ENCODE results near the gene NEXN.

The NEXN gene

DNA sequence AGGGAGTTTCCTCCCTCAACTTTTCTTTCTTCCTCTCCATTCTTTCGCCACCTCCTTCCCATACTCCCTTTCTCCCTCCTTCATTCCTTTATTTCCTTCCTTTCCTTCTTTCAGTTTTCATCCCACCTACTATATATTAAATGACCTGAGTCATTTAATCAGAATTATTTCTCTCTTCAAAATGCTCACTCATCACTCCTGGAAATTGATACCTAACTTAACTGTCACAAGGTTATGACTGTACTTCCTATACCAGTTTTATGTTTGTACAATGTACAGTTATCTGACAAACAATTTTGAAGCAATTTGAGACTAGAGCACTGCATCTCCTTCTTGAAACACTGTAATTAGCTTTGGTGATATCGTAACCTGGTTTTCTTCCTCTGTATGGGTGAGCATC, 41.4 kb downstream of the NEXN start:
- H3K27ac ChIP-seq (replicated peaks), result no peak overlapping the region
- H3K27me3 ChIP-seq (ENCODE audit: insufficient read depth, poor library complexity, severe bottlenecking), result no peaks in the 10 kb centered on the region
- H3K4me3 ChIP-seq (replicated peaks; ENCODE audit: insufficient read depth, low read length), result no peak overlapping the region
- TF ChIP-seq, protein P1, sequence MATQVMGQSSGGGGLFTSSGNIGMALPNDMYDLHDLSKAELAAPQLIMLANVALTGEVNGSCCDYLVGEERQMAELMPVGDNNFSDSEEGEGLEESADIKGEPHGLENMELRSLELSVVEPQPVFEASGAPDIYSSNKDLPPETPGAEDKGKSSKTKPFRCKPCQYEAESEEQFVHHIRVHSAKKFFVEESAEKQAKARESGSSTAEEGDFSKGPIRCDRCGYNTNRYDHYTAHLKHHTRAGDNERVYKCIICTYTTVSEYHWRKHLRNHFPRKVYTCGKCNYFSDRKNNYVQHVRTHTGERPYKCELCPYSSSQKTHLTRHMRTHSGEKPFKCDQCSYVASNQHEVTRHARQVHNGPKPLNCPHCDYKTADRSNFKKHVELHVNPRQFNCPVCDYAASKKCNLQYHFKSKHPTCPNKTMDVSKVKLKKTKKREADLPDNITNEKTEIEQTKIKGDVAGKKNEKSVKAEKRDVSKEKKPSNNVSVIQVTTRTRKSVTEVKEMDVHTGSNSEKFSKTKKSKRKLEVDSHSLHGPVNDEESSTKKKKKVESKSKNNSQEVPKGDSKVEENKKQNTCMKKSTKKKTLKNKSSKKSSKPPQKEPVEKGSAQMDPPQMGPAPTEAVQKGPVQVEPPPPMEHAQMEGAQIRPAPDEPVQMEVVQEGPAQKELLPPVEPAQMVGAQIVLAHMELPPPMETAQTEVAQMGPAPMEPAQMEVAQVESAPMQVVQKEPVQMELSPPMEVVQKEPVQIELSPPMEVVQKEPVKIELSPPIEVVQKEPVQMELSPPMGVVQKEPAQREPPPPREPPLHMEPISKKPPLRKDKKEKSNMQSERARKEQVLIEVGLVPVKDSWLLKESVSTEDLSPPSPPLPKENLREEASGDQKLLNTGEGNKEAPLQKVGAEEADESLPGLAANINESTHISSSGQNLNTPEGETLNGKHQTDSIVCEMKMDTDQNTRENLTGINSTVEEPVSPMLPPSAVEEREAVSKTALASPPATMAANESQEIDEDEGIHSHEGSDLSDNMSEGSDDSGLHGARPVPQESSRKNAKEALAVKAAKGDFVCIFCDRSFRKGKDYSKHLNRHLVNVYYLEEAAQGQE (IDR thresholded peaks at IDR 0.05; ENCODE audit: insufficient replicate concordance, low read depth), result no peak
- TF ChIP-seq, protein P2, sequence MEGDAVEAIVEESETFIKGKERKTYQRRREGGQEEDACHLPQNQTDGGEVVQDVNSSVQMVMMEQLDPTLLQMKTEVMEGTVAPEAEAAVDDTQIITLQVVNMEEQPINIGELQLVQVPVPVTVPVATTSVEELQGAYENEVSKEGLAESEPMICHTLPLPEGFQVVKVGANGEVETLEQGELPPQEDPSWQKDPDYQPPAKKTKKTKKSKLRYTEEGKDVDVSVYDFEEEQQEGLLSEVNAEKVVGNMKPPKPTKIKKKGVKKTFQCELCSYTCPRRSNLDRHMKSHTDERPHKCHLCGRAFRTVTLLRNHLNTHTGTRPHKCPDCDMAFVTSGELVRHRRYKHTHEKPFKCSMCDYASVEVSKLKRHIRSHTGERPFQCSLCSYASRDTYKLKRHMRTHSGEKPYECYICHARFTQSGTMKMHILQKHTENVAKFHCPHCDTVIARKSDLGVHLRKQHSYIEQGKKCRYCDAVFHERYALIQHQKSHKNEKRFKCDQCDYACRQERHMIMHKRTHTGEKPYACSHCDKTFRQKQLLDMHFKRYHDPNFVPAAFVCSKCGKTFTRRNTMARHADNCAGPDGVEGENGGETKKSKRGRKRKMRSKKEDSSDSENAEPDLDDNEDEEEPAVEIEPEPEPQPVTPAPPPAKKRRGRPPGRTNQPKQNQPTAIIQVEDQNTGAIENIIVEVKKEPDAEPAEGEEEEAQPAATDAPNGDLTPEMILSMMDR (IDR thresholded peaks at IDR 0.05; ENCODE audit: insufficient read depth, low read length), result no peak
- TF ChIP-seq POLR2AphosphoS5 (IDR thresholded peaks at IDR 0.05; ENCODE audit: low read depth) (no peak), SPI1 (IDR thresholded peaks at IDR 0.05; ENCODE audit: borderline replicate concordance, low read depth) (no peak), GABPA (IDR thresholded peaks at IDR 0.05; ENCODE audit: low read depth) (no peak)
- no peak for DNase-seq (ENCODE audit: low read depth in 1 of 2, low spot score in 1 of 2)

DNA sequence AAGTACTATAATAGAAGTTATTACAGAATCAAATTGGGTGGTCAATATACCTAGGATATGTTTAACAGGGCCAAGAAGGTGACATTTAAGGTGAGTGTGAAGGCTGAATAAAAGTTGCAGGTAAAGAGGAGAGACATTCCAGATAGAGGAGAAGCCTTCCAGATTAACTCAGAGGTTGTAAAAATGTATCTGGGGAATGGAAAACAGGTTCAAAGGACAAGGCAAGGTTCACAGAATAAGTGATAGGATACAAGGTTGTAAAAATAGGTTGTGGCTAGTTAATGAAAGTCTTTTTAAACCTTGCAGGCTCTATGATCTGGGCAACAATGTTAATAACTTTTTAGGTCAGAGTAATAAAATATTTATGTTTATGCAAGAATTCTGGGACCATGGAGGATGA, 50.2 kb downstream of the NEXN start:
- TF ChIP-seq SPI1 (IDR thresholded peaks at IDR 0.05; ENCODE audit: borderline replicate concordance, low read depth), result no peak
- no peak for TF ChIP-seq POLR2AphosphoS5 (IDR thresholded peaks at IDR 0.05; ENCODE audit: low read depth)
- TF ChIP-seq, protein P2 (IDR thresholded peaks at IDR 0.05; ENCODE audit: insufficient read depth, low read length), result no peak
- TF ChIP-seq GABPA (IDR thresholded peaks at IDR 0.05; ENCODE audit: low read depth), result no peak
- TF ChIP-seq, protein P1 (IDR thresholded peaks at IDR 0.05; ENCODE audit: insufficient replicate concordance, low read depth), result no peak
- no peak overlapping the region for H3K4me3 ChIP-seq (replicated peaks; ENCODE audit: insufficient read depth, low read length)
- H3K27me3 ChIP-seq (ENCODE audit: insufficient read depth, poor library complexity, severe bottlenecking), result no peaks in the 10 kb centered on the region
- no peak overlapping the region for H3K27ac ChIP-seq (replicated peaks)
- no peak for DNase-seq (ENCODE audit: low read depth in 1 of 2, low spot score in 1 of 2)

DNA sequence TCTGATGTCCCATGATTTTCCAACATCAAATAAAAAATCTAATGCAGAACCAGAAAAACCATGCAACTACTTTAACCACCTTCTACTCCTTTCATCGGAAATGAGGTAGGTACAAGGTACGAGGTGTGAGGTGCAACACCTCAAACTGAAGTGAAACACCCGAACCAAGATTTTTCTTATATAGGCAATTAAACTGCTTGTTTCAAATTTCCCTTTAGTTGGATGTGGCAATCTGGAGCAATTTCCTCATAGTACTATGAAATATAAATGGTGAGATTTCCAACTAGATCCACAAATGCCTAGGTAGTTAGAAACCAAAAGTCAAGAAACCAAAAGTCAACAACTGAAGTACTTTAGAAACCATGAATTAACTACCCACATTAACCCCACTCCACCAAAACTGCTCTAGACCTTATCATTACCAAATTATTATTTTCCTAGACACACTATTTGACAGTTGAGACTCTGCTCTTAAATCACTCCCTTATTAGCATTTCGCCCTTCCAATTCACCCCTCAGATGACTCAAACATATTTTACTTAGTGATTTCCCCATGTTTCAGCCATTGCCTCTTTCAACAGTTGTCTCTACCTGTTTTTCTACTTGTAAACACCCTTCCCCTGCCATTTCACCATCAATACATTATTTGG, 52.6 kb downstream of the NEXN start:
- Histone ChIP-seq H3K27ac (replicated peaks) (no peak overlapping the region), H3K4me3 (replicated peaks; ENCODE audit: insufficient read depth, low read length) (no peak overlapping the region), H3K27me3 (ENCODE audit: insufficient read depth, poor library complexity, severe bottlenecking) (no peaks in the 10 kb centered on the region)
- TF ChIP-seq GABPA (IDR thresholded peaks at IDR 0.05; ENCODE audit: low read depth) (no peak), POLR2AphosphoS5 (IDR thresholded peaks at IDR 0.05; ENCODE audit: low read depth) (no peak), SPI1 (IDR thresholded peaks at IDR 0.05; ENCODE audit: borderline replicate concordance, low read depth) (no peak)
- TF ChIP-seq, protein P1 (IDR thresholded peaks at IDR 0.05; ENCODE audit: insufficient replicate concordance, low read depth), result no peak
- TF ChIP-seq, protein P2 (IDR thresholded peaks at IDR 0.05; ENCODE audit: insufficient read depth, low read length), result no peak
- no peak for DNase-seq (ENCODE audit: low read depth in 1 of 2, low spot score in 1 of 2)

All from HL-60 (cell line).